ENCODE measurements around the gene SLIT3.

The SLIT3 gene

GRCh38 chr5:168737066-168737465 is 563.9 kb downstream of the SLIT3 start:
- TF ChIP-seq, protein P1, sequence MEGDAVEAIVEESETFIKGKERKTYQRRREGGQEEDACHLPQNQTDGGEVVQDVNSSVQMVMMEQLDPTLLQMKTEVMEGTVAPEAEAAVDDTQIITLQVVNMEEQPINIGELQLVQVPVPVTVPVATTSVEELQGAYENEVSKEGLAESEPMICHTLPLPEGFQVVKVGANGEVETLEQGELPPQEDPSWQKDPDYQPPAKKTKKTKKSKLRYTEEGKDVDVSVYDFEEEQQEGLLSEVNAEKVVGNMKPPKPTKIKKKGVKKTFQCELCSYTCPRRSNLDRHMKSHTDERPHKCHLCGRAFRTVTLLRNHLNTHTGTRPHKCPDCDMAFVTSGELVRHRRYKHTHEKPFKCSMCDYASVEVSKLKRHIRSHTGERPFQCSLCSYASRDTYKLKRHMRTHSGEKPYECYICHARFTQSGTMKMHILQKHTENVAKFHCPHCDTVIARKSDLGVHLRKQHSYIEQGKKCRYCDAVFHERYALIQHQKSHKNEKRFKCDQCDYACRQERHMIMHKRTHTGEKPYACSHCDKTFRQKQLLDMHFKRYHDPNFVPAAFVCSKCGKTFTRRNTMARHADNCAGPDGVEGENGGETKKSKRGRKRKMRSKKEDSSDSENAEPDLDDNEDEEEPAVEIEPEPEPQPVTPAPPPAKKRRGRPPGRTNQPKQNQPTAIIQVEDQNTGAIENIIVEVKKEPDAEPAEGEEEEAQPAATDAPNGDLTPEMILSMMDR (IDR thresholded peaks at IDR 0.05; ENCODE audit: low read depth, low read length) = no peak
- H3K4me3 ChIP-seq (ENCODE audit: low read depth, low read length) = no peak overlapping the region

- no peak overlapping the region for H3K4me3 ChIP-seq (ENCODE audit: low read depth, low read length)
- TF ChIP-seq, protein P1 (IDR thresholded peaks at IDR 0.05; ENCODE audit: low read depth, low read length) = no peak
These were observed 564.6 kb downstream of the SLIT3 start for GRCh38 chr5:168736281-168736831.

GRCh38 chr5:168734620-168735300 is 566.2 kb downstream of the SLIT3 start:
- TF ChIP-seq, protein P1 (IDR thresholded peaks at IDR 0.05; ENCODE audit: low read depth, low read length) = no peak
- no peak overlapping the region for H3K4me3 ChIP-seq (ENCODE audit: low read depth, low read length)

DNA sequence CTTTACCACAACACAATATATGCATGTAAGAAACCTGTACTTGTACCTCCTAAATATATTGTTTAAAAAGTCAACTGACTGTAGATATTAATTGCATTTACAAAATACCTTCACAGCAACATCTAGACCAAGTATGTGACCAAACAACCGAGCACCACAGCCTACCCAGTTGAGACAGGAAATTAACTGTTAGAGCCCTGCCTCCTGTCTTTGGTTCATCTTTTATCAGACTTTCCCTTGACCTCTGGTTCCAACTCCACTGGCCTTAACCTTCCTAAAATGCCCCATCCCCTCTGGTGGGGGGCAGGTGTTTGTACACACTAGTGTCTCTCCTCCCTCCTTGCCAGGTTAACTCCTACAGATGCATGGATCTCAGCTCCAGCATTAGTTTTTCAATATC is 566.8 kb downstream of the SLIT3 start:
- TF ChIP-seq, protein P1 (IDR thresholded peaks at IDR 0.05; ENCODE audit: low read depth, low read length) = no peak
- no peak overlapping the region for H3K4me3 ChIP-seq (ENCODE audit: low read depth, low read length)

DNA sequence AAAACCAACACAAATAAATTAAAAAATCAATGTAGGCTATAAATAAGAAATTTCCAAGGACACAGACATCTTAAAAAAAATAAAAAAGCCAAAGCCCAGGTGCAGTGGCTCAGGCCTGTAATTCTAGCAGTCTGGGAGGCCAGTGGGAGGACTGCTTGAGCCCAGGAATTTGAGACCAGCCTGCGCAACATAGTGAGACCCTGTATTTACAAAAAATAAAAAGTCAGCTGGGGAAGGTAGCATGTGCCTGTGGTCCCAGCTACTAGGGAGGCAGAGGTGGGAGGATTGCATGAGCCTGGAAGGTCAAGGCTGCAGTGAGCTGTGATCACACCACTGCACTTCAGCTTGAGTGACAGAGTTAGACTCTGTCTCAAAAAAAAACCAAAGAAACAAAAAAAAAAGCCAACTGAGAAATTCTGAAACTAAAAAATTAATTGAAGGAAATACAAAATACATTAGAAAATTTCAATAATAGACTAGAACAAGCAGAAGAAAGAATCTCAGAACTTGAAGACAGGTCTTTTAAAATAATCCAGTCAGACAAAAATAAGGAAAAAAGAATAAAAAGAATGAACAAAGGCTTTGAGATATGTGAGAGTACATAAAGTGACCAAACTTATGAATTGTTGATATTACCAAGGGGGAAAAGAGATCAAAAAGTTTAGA is 572.3 kb downstream of the SLIT3 start:
- no peak overlapping the region for H3K4me3 ChIP-seq (ENCODE audit: low read depth, low read length)
- TF ChIP-seq, protein P1 (IDR thresholded peaks at IDR 0.05; ENCODE audit: low read depth, low read length) = no peak

- H3K4me3 ChIP-seq (ENCODE audit: low read depth, low read length) = no peak overlapping the region
- TF ChIP-seq, protein P1 (IDR thresholded peaks at IDR 0.05; ENCODE audit: low read depth, low read length) = no peak
These were observed 573.4 kb downstream of the SLIT3 start for GRCh38 chr5:168727547-168727946.

- TF ChIP-seq, protein P1 (IDR thresholded peaks at IDR 0.05; ENCODE audit: low read depth, low read length) = no peak
- no peak overlapping the region for H3K4me3 ChIP-seq (ENCODE audit: low read depth, low read length)
These were observed 574.6 kb downstream of the SLIT3 start for GRCh38 chr5:168726342-168726741.

Data from WI38 (cell line).